ENCODE measurements around the gene ZBTB11. TPM values are rescaled to one million over a fixed set of nuclear protein-coding genes. Genes with fewer than 3 reads are reported as not detected.
"Not testable (repeated sequence)": the region's sequence is repeated elsewhere in the genome, so short reads cannot be mapped to it uniquely, and the experiment has no call there.

ZBTB11 gene
- total RNA-seq, 2 experiments from 2014 or later: 30.3 to 31.3 TPM

GRCh38 chr3:101704639-101705038 lies 27.7 kb upstream of the ZBTB11 start:
- not testable (repeated sequence) for ATAC-seq; DNase-seq; H3K27me3 Mint-ChIP-seq; H3K4me1 Mint-ChIP-seq; H3K9me3 Mint-ChIP-seq (ENCODE audit: low read depth); H3K36me3 Mint-ChIP-seq; H3K4me3 Mint-ChIP-seq; H3K27ac Mint-ChIP-seq
- CTCF ChIA-PET: interaction anchor here (1.1 to 1.4 kb wide), 2 partner anchors 10 to 18 kb away, joined by 3 read pairs; partner anchors contain the start of gene RPL24

GRCh38 chr3:101703169-101703568 lies 26.2 kb upstream of the ZBTB11 start:
- no peaks in the 10 kb centered on the region for H3K9me3 Mint-ChIP-seq (ENCODE audit: low read depth)
- H3K4me1 Mint-ChIP-seq: no peaks in the 10 kb centered on the region
- CTCF ChIA-PET: no interaction called here
- no peak overlapping the region for H3K4me3 Mint-ChIP-seq
- H3K27ac Mint-ChIP-seq: no peak overlapping the region
- no peaks in the 10 kb centered on the region for H3K27me3 Mint-ChIP-seq
- no peaks in the 10 kb centered on the region for H3K36me3 Mint-ChIP-seq
- ATAC-seq (no peak), DNase-seq (no peak)

GRCh38 chr3:101702726-101703125 lies 25.8 kb upstream of the ZBTB11 start:
- H3K4me3 Mint-ChIP-seq: no peak overlapping the region
- H3K36me3 Mint-ChIP-seq: no peaks in the 10 kb centered on the region
- H3K9me3 Mint-ChIP-seq (ENCODE audit: low read depth): no peaks in the 10 kb centered on the region
- CTCF ChIA-PET: no interaction called here
- no peak overlapping the region for H3K27ac Mint-ChIP-seq
- DNase-seq: no peak
- no peak for ATAC-seq
- H3K4me1 Mint-ChIP-seq: no peaks in the 10 kb centered on the region
- no peaks in the 10 kb centered on the region for H3K27me3 Mint-ChIP-seq

GRCh38 chr3:101701696-101702634 lies 25.0 kb upstream of the ZBTB11 start:
- Mint-ChIP-seq H3K4me1 (no peaks in the 10 kb centered on the region), H3K36me3 (no peaks in the 10 kb centered on the region), H3K27ac (peak overlapping the region; percentile 36), H3K9me3 (ENCODE audit: low read depth) (no peaks in the 10 kb centered on the region), H3K4me3 (no peak overlapping the region), H3K27me3 (no peaks in the 10 kb centered on the region)
- DNase-seq: no peak
- ATAC-seq: no peak
- CTCF ChIA-PET: interaction anchor here (1.1 kb wide), 1 partner anchor 106 kb away, joined by 3 read pairs; no protein-coding TSS in a partner anchor

GRCh38 chr3:101695779-101696372 lies 18.9 kb upstream of the ZBTB11 start:
- H3K27ac Mint-ChIP-seq: no peak overlapping the region
- H3K36me3 Mint-ChIP-seq: no peaks in the 10 kb centered on the region
- H3K4me3 Mint-ChIP-seq: no peak overlapping the region
- no peaks in the 10 kb centered on the region for H3K9me3 Mint-ChIP-seq (ENCODE audit: low read depth)
- H3K27me3 Mint-ChIP-seq: no peaks in the 10 kb centered on the region
- CTCF ChIA-PET: interaction anchor here (0.7 to 2.3 kb wide), 5 partner anchors 12 to 132 kb away, joined by 3 to 6 read pairs (median 3); partner anchors contain the start of genes CEP97 and NXPE3
- ATAC-seq (no peak), DNase-seq (no peak)
- H3K4me1 Mint-ChIP-seq: peaks cover 6% of the 10 kb centered on the region

GRCh38 chr3:101694836-101695235 lies 17.9 kb upstream of the ZBTB11 start:
- H3K27me3 Mint-ChIP-seq; ATAC-seq; H3K27ac Mint-ChIP-seq; H3K9me3 Mint-ChIP-seq (ENCODE audit: low read depth); H3K4me1 Mint-ChIP-seq; H3K36me3 Mint-ChIP-seq; DNase-seq; H3K4me3 Mint-ChIP-seq: not testable (repeated sequence)
- CTCF ChIA-PET: interaction anchor here (1.1 to 2.3 kb wide), 4 partner anchors 10 to 133 kb away, joined by 3 to 6 read pairs (median 4); partner anchors contain the start of gene NXPE3

GRCh38 chr3:101693540-101693939 lies 16.6 kb upstream of the ZBTB11 start:
- DNase-seq: peak; percentile 64
- H3K4me1 Mint-ChIP-seq; H3K27me3 Mint-ChIP-seq; H3K4me3 Mint-ChIP-seq; H3K36me3 Mint-ChIP-seq; H3K27ac Mint-ChIP-seq; H3K9me3 Mint-ChIP-seq (ENCODE audit: low read depth): not testable (repeated sequence)
- ATAC-seq: peak; percentile 93
- CTCF ChIA-PET: interaction anchor here (2.3 kb wide), 1 partner anchor 14 kb away, joined by 5 read pairs; no protein-coding TSS in a partner anchor

- not testable (repeated sequence) for H3K27me3 Mint-ChIP-seq; DNase-seq; H3K36me3 Mint-ChIP-seq; H3K9me3 Mint-ChIP-seq (ENCODE audit: low read depth); H3K4me3 Mint-ChIP-seq; ATAC-seq; H3K27ac Mint-ChIP-seq
- peaks cover 17% of the 10 kb centered on the region for H3K4me1 Mint-ChIP-seq
- CTCF ChIA-PET: interaction anchor here (1.1 to 1.3 kb wide), 2 partner anchors 14 to 111 kb away, joined by 4 to 5 read pairs; no protein-coding TSS in a partner anchor
Measured at GRCh38 chr3:101691685-101692671, 15.0 kb upstream of the ZBTB11 start.

GRCh38 chr3:101690972-101691371 lies 14.0 kb upstream of the ZBTB11 start:
- CTCF ChIA-PET: interaction anchor here (1.1 to 1.3 kb wide), 3 partner anchors 13 to 538 kb away, joined by 4 to 5 read pairs (median 4); no protein-coding TSS in a partner anchor
- H3K27ac Mint-ChIP-seq: no peak overlapping the region
- DNase-seq (no peak), ATAC-seq (no peak)
- H3K4me1 Mint-ChIP-seq: peaks cover 17% of the 10 kb centered on the region
- no peak overlapping the region for H3K4me3 Mint-ChIP-seq
- H3K36me3 Mint-ChIP-seq: peaks cover 6% of the 10 kb centered on the region
- no peaks in the 10 kb centered on the region for H3K9me3 Mint-ChIP-seq (ENCODE audit: low read depth)
- no peaks in the 10 kb centered on the region for H3K27me3 Mint-ChIP-seq

GRCh38 chr3:101689286-101689685 lies 12.4 kb upstream of the ZBTB11 start:
- Mint-ChIP-seq H3K36me3 (peaks cover 22% of the 10 kb centered on the region), H3K4me1 (peaks cover 27% of the 10 kb centered on the region), H3K27me3 (no peaks in the 10 kb centered on the region), H3K27ac (no peak overlapping the region), H3K4me3 (no peak overlapping the region), H3K9me3 (ENCODE audit: low read depth) (no peaks in the 10 kb centered on the region)
- DNase-seq (no peak), ATAC-seq (no peak)
- CTCF ChIA-PET: no interaction called here

GRCh38 chr3:101687142-101687931 lies 10.4 kb upstream of the ZBTB11 start:
- CTCF ChIA-PET: interaction anchor here (1.4 to 3.9 kb wide), 4 partner anchors 29 to 92 kb away, joined by 3 to 13 read pairs (median 3); partner anchors contain the start of genes CEP97 and NXPE3
- ATAC-seq: no peak
- Mint-ChIP-seq H3K27me3 (no peaks in the 10 kb centered on the region), H3K4me3 (peak overlapping the region; percentile 100), H3K36me3 (peaks cover 35% of the 10 kb centered on the region), H3K4me1 (peaks cover 31% of the 10 kb centered on the region), H3K27ac (peak overlapping the region; percentile 95), H3K9me3 (ENCODE audit: low read depth) (no peaks in the 10 kb centered on the region)
- DNase-seq: no peak

GRCh38 chr3:101685870-101686307 lies 9.0 kb upstream of the ZBTB11 start:
- no peak for DNase-seq
- ATAC-seq: peak; percentile 20
- peaks cover 35% of the 10 kb centered on the region for H3K4me1 Mint-ChIP-seq
- H3K4me3 Mint-ChIP-seq: peak overlapping the region; percentile 100
- H3K27me3 Mint-ChIP-seq: no peaks in the 10 kb centered on the region
- H3K27ac Mint-ChIP-seq: peak overlapping the region; percentile 95
- CTCF ChIA-PET: interaction anchor here (0.7 to 3.9 kb wide), 8 partner anchors 11 to 164 kb away, joined by 3 to 16 read pairs (median 5); partner anchors contain the start of genes CEP97, NFKBIZ and PCNP
- no peaks in the 10 kb centered on the region for H3K9me3 Mint-ChIP-seq (ENCODE audit: low read depth)
- peaks cover 49% of the 10 kb centered on the region for H3K36me3 Mint-ChIP-seq

Data from activated CD8-positive, alpha-beta memory T cell treated with anti-CD3 and anti-CD28 coated beads, Interleukin-2, amount 10 ng/mL, durations not matched to agents 7 days and 5 days (primary cell).